Body of pancreas (tissue), 4 donors: ENCODE data around the gene TACO1.

Experiments
- POLR2A ChIP-seq, 3 donors: fragments of 450-650 bp; IDR thresholded peaks; one replicate each; pipeline ENCODE4 v1.6.1; 2016; ENCODE audit warnings: antibody characterized with exemption in 3 of 3, mild to moderate bottlenecking in 2 of 3
- TF ChIP-seq, protein P1 (sequence below), 7 experiments: fragments of 450-650 bp in 4 of 7; fragments of 200-600 bp in 3 of 7; sonication (generic) in 3 of 7; IDR thresholded peaks; one replicate each; pipeline ENCODE4 v1.5.1; 2016 to 2019; ENCODE audit warnings: antibody characterized with exemption in 7 of 7

DNA sequence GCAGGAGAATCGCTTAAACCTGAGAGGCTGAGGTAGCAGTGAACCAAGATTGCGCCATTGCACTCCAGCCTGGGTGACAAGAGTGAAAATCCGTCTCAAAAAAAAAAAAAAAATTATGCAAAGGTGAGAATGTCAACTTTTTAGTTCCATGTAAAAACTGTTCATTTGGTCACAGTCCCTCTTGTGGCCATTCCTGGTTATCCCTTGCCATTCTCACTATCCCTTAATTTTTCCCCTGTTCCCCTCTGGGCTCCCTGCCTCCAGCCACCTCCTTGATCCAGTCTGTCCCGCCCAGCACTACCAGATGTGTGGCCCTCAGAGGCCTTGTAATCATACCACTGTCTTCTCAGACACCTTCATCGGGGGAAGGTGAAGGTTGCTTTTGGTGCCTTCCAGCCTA lies 27.1 kb upstream of the TACO1 start:
- TF ChIP-seq, protein P1, sequence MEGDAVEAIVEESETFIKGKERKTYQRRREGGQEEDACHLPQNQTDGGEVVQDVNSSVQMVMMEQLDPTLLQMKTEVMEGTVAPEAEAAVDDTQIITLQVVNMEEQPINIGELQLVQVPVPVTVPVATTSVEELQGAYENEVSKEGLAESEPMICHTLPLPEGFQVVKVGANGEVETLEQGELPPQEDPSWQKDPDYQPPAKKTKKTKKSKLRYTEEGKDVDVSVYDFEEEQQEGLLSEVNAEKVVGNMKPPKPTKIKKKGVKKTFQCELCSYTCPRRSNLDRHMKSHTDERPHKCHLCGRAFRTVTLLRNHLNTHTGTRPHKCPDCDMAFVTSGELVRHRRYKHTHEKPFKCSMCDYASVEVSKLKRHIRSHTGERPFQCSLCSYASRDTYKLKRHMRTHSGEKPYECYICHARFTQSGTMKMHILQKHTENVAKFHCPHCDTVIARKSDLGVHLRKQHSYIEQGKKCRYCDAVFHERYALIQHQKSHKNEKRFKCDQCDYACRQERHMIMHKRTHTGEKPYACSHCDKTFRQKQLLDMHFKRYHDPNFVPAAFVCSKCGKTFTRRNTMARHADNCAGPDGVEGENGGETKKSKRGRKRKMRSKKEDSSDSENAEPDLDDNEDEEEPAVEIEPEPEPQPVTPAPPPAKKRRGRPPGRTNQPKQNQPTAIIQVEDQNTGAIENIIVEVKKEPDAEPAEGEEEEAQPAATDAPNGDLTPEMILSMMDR (IDR thresholded peaks at IDR 0.05), result peak in 4 of 7 experiments; percentile 12 to 37 (median 30)
- TF ChIP-seq POLR2A (IDR thresholded peaks at IDR 0.05), result no peak
